Occipital lobe (tissue), 3 donors: ENCODE data around the gene PATJ. TPM values are rescaled to one million over a fixed set of nuclear protein-coding genes. Genes with fewer than 3 reads are reported as not detected.
"Not testable (repeated sequence)": the region's sequence is repeated elsewhere in the genome, so short reads cannot be mapped to it uniquely, and the experiment has no call there.

ENCODE experiments used
- DNase-seq: peaks from one replicate; lab custom pipeline; 2025; lab: John Stamatoyannopoulos, UW
- small RNA-seq: library from RNA; depleted of rRNA; stranded (forward); fragments of <200 nt; gene quantifications from one replicate; pipeline ENCODE3, GENCODE V24; 2014
- total RNA-seq: library from RNA; depleted of rRNA; stranded (reverse); fragments of >200 nt; gene quantifications from one replicate; pipeline ENCODE4 v1.2.3, GENCODE V29; 2014

Gene PATJ
- total RNA-seq, 1 donor from 2014 or later: 19.2 TPM

- DNase-seq: no peak
Observed at GRCh38 chr1:62207187-62207586, 464.9 kb downstream of the PATJ start.

GRCh38 chr1:62208087-62208486 is 465.8 kb downstream of the PATJ start:
- DNase-seq: no peak

GRCh38 chr1:62208970-62209369 is 466.7 kb downstream of the PATJ start:
- no peak for DNase-seq

GRCh38 chr1:62209931-62210595 is 467.8 kb downstream of the PATJ start:
- DNase-seq: no peak

- DNase-seq: no peak
Observed at GRCh38 chr1:62210960-62211359, 468.7 kb downstream of the PATJ start.

GRCh38 chr1:62212411-62212810 is 470.1 kb downstream of the PATJ start:
- no peak for DNase-seq

GRCh38 chr1:62213075-62213914 is 471.0 kb downstream of the PATJ start:
- DNase-seq: no peak

- no peak for DNase-seq
Observed at GRCh38 chr1:62218604-62219003, 476.3 kb downstream of the PATJ start.

GRCh38 chr1:62220456-62220855 is 478.2 kb downstream of the PATJ start:
- not testable (repeated sequence) for DNase-seq

GRCh38 chr1:62221171-62221570 is 478.9 kb downstream of the PATJ start:
- DNase-seq: no peak

GRCh38 chr1:62222321-62222720 is 480.0 kb downstream of the PATJ start:
- no peak for DNase-seq

GRCh38 chr1:62224182-62224581 is 481.9 kb downstream of the PATJ start:
- DNase-seq: no peak

- no peak for DNase-seq
Observed at GRCh38 chr1:62227496-62227895, 485.2 kb downstream of the PATJ start.

Small RNA genes within 50 kb of the gene (small RNA-seq; reads per million reads assigned to genes)
- gene LAMTOR5P1 (not detected), gene MIR3116-1 (not detected), gene RN7SL180P (not detected), gene RNU6-1177P (not detected), gene RNU6-414P (not detected)

Other genes with a start within 250 kb of the PATJ start
- gene TM2D1, start 17.3 kb upstream of the PATJ start, total RNA-seq: 78.9 TPM